Fibroblast of mammary gland (primary cell): ENCODE data around the gene KLC1.
A peak's percentile ranks its signal among the peaks of the same experiment; 100 is the strongest.
"Not testable (repeated sequence)": the region's sequence is repeated elsewhere in the genome, so short reads cannot be mapped to it uniquely, and the experiment has no call there.

Experiments used
- DNase-seq: peaks from one replicate; pipeline ENCODE4 v3.0.0-alpha.2; 2010; ENCODE audit warnings: low read depth
- H3K4me3 ChIP-seq: 2 replicates; pipeline ENCODE4 v1.5.1; 2011; ENCODE audit warnings: low read depth, mild to moderate bottlenecking, low read length, moderate library complexity; ENCODE audit not compliant: control insufficient read depth
- CTCF ChIP-seq: conservative IDR thresholded peaks from 2 replicates; pipeline ENCODE4 v1.5.1; 2011; ENCODE audit warnings: low read depth, low read length, inconsistent platforms; ENCODE audit not compliant: control insufficient read depth, insufficient read depth

KLC1 gene

GRCh38 chr14:103686831-103687485, 57.9 kb downstream of the KLC1 start:
- no peak for TF ChIP-seq CTCF
- no peak overlapping the region for H3K4me3 ChIP-seq
- DNase-seq = no peak

- TF ChIP-seq CTCF = no peak
Measured at GRCh38 chr14:103687712-103688111, 58.7 kb downstream of the KLC1 start.

DNA sequence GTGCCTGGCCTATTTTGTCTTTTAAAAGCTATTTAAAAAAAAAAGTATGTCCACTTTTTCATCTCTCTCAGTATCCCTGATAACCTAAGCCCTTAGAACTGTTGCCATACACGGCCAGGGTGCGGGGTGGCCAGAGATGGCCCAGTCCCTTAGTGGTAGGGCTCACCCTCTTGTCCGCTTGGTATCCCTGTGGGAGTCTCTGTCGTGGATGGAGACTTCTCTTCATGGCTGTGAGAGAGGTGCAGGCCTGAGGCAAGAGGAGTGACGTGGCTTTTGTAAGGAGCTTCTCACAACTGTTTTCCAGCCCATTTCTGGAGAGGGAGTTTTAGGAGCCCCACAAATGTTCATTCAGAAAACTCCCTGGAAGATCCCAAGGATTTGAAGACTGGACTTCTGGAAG, 59.4 kb downstream of the KLC1 start:
- no peak overlapping the region for H3K4me3 ChIP-seq
- DNase-seq = no peak
- no peak for TF ChIP-seq CTCF

More at GRCh38 chr14:103687712-103688111, 58.7 kb downstream of the KLC1 start:
- DNase-seq = no peak
- H3K4me3 ChIP-seq = no peak overlapping the region

DNA sequence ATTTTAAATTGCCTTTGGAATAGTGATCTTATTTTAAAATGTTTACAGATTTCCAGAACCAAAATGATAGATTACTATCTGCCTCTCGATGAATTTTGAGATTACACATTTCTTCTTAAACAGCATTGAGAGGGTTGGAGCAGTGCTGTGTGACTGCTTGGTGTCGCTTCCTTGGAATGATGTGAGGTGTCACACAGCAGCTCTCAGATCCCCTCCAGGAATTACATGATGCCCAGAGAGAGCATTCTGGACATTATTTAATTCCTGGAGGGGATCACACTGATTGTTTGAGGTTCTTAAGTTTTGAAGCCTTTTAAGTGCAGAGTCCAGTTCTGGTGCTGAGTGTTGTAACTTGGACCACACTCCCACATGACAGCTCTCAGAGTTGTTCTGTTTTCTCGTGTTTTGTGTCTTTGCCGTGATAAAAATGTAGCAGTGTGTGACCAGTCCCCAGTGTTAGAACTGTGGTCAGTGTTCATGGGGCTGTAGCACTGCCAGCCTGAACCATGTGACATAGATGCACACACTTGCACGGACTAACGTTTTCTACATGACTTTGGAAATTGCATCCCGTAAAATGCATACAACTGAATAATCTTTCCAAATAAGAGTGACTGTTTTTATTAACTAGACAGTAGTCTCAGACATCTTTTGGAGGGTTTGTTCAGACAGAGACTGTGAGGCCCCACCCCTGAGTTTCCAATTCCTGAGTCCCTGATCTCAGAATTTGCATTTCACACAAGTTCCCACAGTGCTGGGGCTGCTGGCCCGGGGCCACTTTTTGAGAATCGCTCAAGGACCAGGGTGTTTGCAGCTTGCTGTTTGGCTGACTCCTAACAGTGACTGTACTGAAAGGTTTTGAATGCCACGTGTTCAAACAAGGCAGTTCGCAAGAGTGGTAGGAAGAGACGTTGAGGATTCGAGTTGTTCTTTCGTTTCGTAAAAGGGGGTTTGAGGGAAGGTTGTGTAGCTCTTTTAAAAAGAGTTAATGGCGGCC, 60.2 kb downstream of the KLC1 start:
- DNase-seq = peak; percentile 58
- TF ChIP-seq CTCF = no peak
- no peak overlapping the region for H3K4me3 ChIP-seq

DNA sequence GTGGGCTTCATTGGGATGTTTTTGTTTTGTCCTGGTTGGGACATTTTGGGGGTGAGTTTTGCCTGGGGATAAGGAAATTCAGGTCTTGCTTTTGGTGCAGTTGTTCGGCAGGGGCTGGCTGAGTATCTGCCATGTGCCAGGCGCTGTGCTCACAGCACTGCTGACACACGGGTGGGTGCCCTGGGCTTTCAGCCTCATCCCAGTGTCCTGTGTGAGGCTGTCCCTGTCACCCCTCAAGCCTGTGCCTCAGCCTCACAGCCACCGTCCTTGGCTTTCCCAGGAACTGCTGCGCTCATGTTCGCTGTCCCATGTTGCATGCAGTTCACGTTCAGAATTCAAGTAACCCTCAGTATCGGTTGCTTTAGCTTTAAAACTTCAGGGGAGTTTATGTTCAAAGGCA, 61.3 kb downstream of the KLC1 start:
- no peak for DNase-seq
- no peak overlapping the region for H3K4me3 ChIP-seq
- TF ChIP-seq CTCF = no peak

GRCh38 chr14:103691655-103692054, 62.6 kb downstream of the KLC1 start:
- DNase-seq, H3K4me3 ChIP-seq: not testable (repeated sequence)

DNA sequence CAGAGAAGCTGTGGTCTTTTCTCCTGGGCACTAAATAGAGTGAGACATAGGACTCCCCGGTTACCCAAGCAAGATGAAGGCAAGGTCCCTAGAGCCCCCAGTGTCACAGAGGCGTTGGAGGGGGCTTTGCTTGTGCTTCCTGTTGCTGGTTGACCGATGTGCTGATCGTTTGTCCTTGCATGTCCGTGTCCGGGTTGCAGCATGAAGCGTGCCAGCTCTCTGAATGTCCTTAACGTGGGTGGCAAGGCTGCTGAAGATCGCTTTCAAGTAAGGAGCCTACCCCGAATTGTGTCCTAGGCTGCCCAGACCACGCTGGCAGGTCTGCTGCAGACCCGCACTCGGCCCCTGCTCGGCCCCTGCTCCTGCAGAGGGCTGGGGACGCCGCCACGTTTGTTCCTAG, 63.1 kb downstream of the KLC1 start:
- TF ChIP-seq CTCF = no peak
- no peak for DNase-seq
- H3K4me3 ChIP-seq = no peak overlapping the region
